Kidney glomerular epithelial cell (primary cell): ENCODE results near the gene VSTM2B.
"Not testable (repeated sequence)": the region's sequence is repeated elsewhere in the genome, so short reads cannot be mapped to it uniquely, and the experiment has no call there.

Experiments used
- DNase-seq: peaks from one replicate; lab custom pipeline; 2025; lab: John Stamatoyannopoulos, UW

Gene VSTM2B

DNA sequence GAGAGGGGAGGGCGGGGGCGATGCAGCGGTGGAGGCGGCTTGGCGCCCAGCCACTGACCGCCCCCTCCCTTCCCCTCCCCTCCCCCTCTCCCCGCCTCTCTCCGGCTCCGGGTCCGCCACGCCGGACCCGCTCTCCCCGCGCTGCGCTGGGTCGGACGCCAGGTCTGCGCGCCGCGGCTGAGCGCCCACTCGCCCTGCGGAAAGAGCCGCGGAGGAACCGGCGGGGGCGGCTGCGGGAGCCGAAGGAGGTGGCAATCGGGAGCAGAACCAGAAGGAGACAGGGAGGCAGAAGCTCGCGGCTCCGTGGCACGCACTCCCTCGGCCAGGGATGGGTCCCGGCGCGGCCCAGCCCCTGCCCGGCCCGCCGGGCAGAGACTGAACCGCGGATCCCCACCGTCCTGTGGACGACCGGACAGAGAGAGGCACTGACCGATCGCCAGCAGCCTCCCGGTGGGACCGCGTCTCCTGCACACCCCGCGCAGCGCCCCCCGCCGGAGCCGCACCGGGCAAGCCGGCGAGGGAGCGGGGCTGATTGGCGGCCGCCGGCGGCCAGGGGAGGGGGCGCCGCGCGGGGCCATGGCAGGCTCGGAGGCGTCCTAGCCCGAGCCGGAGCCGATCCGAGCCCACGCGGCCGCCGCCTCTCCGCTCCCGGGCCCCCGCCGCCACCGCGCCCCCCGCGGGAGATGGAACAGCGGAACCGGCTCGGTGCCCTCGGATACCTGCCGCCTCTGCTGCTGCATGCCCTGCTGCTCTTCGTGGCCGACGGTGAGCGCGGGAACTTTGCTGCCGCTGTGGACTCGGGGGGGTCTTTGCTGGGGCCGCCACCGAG, at the start of gene VSTM2B:
Gene VSTM2B, plus strand, starts transcription at position 94 of the 829 bp plus-strand sequence. Its CDS starts 590 bp downstream, at position 684.
- DNase-seq, result no peak

DNA sequence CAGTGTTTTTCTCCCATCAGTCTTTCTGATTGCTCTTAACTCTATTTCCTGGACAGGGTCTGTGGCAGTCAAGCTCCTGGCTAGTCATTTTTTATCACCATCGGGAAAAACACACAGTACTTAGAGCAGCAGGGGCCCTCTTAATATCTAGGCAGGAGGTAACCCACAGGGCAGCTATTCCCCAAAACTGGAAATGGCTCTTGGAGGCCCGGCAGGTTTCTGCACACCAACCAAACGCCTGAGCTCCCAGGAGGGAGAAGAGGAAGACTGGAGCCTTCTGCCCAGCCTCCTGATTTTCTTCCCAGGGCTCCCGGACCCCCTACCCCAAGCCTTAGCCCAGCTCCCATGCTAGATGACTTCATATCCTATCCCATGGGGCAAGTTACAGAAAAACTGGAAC, 49.3 kb upstream of the VSTM2B start:
- no peak for DNase-seq

DNA sequence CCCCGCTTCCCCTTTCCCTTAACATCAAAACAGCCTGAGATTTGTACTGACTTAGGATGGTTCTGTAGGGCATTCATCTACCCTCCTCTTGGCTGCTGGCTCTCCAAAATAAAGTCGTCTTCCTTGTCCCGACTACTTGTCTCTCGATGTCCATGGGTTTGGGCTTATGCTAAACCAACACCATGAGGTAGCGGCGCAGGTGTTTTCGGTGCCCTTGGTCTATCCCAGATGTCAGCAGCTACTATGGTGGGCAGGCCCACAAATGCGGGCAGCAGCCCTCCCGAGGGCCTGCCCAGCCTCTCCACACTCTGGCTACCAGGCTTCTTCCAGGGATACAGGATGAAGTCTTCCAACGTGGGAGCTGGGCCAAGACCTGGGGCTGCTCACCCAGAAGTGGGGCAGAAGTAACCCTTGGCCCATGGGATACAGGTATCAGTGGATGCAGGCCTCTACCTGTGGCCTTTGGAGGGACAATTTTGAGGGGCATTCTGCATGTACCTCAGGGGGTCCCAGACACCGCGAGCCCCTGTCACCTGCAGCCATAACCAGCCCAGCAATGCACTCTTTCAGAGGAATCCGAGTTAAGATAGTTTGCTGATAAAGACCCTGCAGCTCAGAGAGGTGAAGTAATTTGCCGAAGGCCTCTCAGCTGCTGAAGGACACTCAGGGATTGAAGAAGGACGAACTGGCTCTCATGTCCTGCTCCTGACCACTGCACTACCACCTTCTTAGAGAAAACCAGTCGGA, 47.8 kb upstream of the VSTM2B start:
- DNase-seq, result no peak

DNA sequence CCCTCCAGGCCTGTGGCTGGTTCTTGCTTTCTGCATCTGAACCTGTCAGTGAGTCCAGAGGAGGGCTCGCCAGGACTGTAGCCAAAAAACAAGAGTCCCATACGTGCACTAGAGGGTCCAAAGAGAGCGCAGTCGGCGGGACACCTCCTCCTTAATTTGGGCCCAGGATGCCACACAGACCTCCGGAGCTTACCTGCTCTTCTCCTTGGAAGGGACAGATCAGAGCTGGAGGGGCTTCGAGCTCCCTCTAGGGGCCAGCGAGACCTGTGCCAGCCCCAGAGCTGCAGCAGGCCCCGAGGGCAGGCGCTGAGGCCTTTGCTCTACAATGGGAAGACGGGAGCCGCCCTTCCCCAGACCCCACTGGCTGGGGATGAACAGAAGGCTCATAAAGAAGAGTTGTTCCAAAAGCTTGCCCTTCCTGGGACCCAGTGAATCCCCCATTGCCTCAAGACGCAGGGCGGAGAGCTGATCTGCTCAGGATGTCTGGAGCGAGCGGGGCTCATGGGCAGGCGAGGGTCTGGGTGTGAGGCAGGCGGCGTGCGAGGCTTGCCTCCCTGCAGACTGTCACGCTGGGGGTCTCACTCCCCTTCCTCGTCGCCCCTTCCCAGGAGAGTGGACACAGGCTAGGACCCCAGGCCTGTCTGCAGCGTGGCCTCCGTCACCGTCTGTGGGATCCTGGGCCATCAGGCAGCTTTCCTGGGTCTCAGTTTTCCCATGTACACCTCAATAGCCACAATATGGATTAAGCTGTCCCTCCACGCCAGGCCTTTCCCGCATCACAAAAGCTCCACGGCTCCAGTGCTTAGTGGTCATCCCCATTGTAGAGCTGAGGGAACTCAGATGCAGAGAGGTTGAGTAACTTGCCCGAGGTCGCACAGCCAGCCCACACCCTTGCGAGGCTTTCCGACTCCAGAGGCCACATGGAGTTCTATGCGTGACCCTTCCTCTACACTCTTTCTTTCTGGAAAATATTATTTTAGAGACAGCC, 46.9 kb upstream of the VSTM2B start:
- DNase-seq, result no peak

DNA sequence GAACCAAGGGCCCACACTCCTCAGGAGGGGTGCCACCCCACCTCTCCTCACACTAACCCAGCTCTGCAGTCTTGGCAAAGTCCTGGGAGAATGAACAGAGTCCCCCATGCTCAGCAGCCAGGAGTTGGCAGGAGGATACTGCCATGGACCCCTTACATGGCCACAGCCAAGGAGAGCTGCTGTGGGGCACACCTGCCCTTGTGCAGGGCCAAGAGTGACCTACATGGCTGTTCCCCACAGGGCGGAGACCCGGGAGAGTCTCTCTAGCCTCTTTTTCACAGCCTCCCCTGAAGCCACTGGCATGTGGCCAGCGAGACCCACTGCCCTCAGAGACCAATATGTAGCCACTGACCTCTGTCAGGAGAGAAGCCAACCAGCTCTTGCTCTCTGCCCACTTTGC, 45.9 kb upstream of the VSTM2B start:
- no peak for DNase-seq

DNA sequence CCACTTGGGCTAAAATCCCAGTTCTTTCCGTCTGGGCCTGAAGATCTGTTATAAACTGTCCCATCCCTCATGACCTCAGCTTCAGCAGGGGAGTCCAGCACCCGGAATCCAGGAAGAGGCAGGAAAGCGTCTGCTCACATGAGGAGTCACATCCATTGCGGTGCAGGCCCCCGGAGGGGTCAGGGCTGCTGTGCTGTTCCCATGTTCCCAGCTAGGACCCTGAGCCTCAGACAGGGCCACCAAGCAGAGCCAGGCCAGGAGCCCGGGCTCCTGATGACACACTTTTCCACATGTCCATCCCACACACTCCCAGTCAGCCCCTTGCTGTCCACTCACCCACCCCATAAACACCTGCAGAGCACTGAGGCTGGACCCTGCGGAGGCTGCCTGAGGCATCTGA, 45.3 kb upstream of the VSTM2B start:
- DNase-seq, result no peak

DNA sequence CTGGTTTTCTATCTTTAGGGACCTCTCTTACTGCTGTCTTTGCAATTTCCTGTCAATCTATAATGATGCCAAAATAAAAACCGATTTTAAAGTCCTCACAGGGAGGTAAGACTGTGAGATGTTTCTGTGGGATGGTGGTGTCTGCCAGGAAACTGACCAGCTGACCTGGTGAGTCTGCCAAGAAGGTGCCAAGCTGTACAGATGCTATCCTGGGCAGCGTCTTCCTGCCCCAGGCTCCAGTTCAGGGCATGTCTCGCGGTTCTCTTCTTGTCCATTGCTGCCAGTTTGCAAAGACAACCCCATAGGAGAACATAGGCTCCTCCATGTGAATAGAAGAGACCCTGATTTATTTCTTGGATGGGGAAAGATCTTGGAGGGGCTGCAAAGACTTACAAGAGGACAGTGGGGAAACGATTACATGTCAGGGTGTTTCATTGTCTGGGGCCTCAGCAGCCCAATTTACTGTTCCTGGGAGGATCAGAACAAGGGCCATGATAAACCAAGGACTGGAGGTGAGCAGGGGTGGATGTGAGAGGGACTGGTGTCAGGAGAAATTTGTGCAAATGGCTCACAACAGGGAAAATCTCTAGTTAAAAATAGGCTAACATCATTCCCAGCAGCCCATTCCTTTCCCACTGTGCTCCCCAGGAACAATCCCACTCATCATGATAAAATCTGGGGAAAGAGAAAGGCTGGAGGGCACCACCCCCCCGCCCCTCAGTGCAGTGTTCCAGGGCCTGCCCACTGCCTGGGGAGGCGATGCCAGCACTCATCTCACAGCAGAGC, 42.7 kb upstream of the VSTM2B start:
- no peak for DNase-seq

DNA sequence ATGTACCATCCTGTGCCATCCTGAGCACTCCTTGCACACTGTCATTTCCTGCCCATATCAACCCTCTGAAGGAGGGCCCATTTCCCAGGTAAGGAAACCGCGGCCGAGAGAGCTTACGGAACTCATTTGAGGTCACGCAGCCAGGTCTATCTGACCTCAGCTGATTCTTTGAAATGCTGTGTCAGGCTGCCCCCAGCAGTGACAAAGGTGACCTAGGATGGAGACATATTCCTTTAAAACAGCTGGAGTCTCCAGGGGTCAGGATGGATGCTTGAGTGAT, 42.2 kb upstream of the VSTM2B start:
- DNase-seq, result no peak

DNA sequence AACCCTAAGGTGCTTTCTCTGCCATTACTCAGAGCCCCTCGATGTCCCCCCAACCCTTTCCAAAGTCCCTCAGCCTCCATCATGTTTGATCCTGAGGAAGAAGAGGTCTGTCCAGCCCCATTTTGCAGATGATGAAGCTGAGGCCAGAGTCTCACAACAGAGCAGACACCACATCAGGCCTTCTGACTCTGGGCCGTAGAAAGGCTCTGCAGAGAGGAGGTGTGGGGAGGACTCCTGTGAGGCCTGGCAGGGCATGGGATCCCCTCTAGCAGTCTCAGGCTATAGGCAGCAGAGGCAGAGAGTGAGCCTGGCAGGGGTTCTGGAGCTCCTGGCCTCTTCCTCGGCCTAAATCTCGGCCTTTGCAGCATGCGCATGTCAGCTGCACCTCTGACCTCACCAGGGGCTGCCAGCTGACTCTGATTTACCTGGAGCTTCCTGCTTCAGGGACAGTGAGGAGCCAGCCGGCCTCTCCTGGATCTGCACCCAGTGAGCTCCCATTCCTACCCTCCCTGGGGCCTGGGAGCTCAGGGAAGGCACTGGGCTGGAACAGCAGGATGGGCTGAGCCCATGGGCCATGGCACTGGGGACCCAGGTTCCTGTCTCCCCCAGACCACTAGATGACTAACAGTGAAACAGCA, 41.7 kb upstream of the VSTM2B start:
- no peak for DNase-seq

DNA sequence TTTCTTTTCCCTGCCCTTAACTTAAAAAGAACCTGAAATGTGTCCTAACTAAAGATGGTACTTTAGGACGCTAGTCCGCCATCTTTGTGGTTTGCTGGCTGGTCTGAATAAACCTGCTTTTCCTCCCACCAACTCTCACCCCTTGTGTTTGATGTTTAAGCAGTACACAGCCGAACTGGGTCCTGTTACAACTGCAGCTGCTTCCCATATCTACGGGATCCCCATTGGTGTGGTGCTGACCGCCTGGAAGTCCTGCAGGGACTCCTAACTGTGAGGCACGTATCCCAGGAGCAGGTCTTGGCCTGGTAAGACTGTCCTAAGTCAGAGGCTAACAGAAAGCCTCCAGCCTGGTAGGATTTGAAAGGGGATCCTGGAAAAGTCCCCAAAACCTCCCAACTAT, 40.9 kb upstream of the VSTM2B start:
- no peak for DNase-seq

DNA sequence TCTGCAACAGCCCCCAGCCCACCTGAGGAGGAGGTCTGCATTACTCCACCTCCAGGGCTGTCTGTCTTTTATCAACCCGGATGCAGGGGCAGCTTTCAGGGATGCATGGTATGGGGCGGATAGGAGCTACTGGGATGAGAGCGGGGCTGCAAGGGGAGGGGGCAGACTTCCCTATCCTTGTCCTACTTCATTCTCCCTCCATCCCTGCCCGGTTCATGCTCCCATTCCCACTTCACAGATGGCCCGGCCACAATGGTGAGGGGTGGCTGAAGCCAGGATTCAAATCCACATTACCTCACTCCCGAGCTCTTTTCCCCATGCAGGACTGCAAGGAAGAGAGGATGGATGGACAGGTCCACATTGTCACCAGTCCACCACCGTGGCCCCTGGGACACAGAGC, 40.5 kb upstream of the VSTM2B start:
- no peak for DNase-seq

DNA sequence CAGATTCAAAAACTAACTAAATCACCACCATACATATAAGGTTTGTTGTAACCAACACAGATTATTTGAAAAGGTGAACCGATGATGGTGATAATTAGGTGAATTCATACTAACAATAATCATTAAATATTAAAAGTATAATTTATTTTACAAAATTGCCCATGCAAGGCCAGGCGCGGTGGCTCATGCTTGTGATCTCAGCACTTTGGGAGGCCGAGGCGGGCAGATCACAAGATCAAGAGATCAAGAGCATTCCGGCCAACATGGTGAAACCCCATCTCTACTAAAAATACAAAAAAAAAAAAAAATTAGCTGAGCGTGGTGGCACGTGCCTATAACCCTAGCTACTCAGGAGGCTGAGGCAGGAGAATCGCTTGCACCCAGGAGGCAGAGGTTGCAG, 38.8 kb upstream of the VSTM2B start:
- not testable (repeated sequence) for DNase-seq

DNA sequence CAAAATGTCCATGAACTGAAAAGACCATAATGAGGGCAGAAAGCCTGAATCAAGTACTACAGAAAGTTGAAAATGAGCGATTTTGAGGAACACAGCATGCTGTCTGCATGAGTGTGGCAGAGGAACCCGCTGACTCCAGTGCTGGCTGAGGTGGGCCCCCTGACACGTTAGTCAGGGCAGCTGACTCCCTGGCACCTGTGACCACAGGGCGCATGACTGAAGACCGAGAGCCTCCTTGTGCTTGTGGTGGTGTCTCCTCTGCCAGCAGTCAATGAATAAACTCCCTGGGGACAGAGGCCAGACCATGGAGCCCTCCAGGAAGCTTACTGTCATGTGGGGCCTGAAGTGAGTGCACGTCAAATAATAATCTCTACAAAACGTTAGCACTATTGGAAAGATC, 38.4 kb upstream of the VSTM2B start:
- DNase-seq, result no peak

DNA sequence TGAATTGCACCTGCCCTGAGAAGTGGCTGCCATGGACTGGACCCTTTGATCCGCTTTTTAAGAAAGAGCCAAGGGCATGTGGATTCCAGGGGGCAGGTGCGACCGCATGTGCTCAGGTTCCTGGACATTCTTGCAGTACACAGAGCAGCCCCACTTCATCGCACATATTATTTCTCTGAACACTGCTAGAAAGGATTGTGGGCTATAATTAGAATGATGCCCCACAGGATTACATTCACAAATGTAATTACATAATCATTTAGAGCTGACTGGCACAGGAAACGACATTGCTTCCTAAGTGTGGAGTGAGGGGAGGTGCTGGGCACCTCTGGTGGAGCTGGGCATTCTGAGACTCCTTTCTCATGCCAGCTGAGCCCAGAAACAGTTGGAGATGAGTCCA, 37.5 kb upstream of the VSTM2B start:
- no peak for DNase-seq

DNA sequence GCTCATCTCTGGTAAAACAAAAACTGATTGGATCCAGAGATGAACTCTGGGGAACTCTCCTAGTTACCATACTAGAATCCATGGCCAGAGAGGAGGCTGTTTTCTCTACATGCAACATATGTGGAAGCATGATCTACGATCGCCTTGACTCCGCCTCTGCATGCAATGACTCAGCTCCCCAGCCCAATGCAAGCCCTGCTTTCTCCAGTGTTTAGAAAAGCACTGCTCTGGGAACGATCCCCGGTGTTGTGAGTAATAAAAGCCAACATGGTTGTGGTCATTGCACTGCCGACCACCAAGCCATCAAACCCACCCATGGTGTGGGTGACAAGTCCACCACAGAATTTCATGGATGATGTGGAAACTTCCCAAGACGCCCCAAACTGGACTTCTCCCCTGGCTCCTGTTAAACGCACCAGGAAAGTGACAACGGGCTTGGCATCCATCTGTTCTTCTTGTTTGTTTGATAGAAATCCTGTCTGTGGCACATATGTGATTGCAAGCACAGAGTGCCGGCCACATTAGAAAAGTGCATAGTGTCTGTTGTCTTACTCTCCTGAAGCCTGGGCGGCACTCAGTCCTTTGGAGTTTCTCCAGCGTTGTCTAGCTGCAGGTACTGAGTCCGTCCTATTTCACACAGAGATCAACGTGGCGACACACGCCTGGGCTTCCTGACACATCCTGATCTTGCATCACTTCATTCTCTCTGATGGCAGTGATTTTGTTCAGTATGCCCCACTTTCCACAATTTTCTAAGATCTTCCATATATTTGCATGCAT, 36.4 kb upstream of the VSTM2B start:
- no peak for DNase-seq

DNA sequence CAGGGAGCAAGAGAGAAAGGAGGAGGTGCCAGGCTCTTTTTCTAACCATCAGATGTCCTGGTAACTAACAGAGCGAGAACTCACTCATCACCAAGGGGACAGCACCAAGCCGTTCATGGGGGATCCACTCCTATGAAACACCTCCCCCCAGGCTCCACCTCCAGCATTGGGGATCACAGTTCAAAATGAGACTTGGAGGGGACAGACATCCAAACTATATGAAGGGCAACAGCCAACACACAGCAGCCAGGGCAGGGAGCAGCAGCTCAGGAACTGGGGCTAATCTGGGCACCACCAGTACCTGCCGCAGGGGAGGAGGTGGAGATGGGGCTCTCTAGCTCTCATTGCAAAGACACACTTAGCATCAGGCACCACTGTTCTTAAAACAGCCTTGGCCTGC, 34.3 kb upstream of the VSTM2B start:
- DNase-seq, result no peak

DNA sequence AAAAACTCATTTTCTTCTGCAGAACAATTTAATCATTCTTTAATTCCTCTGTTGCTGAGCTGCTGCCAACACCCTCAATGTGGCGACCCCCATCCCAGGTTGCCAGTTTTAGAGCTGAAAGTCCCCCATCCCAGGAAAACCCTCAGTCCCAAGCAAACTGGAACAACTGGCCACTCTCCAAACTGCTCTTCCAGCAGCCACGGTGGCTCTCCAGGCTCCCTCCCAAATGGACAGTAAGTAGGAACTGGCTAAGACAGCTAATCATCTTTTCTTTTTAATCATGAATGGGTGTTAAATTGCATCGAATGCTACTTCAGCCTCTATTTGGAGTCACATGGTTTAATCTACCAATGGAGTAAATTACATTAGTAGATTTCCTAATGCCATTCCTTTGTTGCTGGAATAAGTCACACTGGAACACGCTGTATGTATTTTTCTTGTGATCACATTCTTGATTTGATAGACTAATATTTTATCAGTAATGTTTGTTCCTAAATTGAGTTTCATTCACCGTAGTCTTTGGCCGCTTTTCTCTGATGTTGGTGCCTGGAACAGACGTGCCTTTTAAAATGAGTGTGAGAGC, 33.7 kb upstream of the VSTM2B start:
- no peak for DNase-seq

DNA sequence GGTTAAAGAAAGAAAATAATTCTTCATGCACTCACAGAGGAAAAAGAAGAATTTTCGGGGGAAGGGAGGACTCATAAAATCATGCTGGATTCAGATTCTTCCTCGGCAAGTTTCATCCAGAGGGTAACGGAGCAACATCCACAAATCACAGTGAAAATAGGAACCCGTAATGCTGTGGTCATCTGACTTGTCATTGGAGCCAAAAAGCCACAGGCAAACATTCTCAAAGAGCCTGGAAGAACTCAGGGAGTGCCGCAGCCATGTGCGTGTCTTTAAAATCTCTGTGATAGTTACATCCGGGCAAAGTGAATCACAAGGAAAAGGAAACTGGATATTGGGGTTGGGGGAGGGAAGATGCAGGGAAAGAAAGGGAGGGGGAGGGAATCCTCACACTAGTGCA, 33.0 kb upstream of the VSTM2B start:
- DNase-seq, result no peak

DNA sequence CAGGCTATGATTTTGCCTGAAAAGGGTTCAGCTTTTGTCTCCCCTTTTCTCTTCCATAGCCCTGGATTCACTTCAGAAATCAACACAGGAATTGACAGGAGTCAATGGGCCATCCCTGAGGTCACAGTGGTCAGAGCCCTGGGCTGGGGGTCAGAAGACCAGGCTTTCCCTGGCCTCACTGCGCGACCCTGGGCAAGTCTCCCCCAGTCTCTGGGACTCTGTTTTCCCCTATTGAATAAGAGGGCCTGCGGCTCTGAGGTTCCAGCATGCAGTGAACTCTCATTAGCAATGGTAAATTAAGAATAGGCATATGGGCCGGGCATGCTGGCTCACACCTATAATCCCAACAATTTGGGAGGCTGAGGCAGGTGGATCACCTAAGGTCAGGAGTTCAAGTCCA, 30.7 kb upstream of the VSTM2B start:
- no peak for DNase-seq

DNA sequence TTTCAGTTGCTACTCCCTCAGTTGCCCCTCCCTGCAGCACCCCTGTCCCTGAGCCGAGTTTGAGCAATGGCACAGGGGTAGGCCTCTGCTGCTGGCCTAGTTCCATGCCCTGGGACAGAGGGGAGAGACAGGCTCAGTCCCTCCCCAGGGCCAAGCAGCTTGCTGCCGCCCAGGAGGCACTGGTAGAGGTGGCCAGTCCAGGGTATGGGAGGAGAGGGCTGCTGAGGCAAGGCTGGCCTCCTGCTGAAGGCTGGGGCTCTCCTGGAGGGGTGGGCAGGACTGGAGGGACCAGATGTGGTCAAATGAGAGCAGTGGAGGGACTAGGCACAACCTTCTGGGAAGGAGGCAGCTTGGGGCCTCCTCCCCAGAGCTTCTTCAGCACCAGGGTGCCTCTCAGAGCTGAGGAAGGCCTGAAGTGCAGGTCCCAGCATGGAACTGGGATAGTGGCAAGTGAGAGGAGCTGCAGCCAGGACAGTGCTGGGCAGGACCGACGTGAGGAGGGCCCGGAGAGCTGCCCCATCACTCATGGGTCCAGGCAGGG, 29.8 kb upstream of the VSTM2B start:
- DNase-seq, result no peak
